Testis (tissue), 3 donors: ENCODE measurements around the gene YY1. TPM values are rescaled to one million over a fixed set of nuclear protein-coding genes. Genes with fewer than 3 reads are reported as not detected.
A peak's percentile ranks its signal among the peaks of the same experiment; 100 is the strongest.

Experiments
- DNase-seq: peaks from one replicate; pipeline ENCODE4 v3.0.0-alpha.2; 2019
- H3K27ac ChIP-seq, 2 donors: fragments of 200-600 bp; sonication (generic); one replicate each; pipeline ENCODE4 v1.5.1; 2019
- H3K27me3 ChIP-seq: fragments of 200-600 bp; sonication (generic); one replicate; pipeline ENCODE4 v1.5.1; 2019
- H3K36me3 ChIP-seq: fragments of 200-600 bp; sonication (generic); one replicate; pipeline ENCODE4 v1.5.1; 2017; ENCODE audit warnings: low read depth; ENCODE audit errors: missing control alignments
- H3K4me1 ChIP-seq: fragments of 200-600 bp; sonication (generic); one replicate; pipeline ENCODE4 v1.5.1; 2019
- H3K4me3 ChIP-seq, 2 donors: fragments of 200-600 bp; sonication (generic); one replicate each; pipeline ENCODE4 v1.5.1; 2017 to 2019
- H3K9me3 ChIP-seq: fragments of 200-600 bp; sonication (generic); one replicate; pipeline ENCODE4 v1.5.1; 2017
- POLR2A ChIP-seq: fragments of 450-650 bp; IDR thresholded peaks from one replicate; pipeline ENCODE4 v1.6.1; 2017; ENCODE audit warnings: antibody characterized with exemption, mild to moderate bottlenecking, moderate library complexity
- WGBS, 2 donors: methylation state at CpG; one replicate each; pipeline ENCODE4 v1.1.5; 2018; 5-methylcytosine and 5-hydroxymethylcytosine counted together
- intact Hi-C: fragments of 100-400 bp; cut with DNase I; formaldehyde crosslinking; loops from one replicate; pipeline ENCODE4 v1.15.1; 2023; ENCODE audit warnings: low total_unique reads
- polyA plus RNA-seq: library from polyadenylated mRNA; stranded (reverse); fragments of 350-450 nt; fragmentation: Illumina TruSeq; extraction: RNeasy Lipid Tissue Mini Kit (QIAGEN cat#74804); gene quantifications from one replicate; pipeline ENCODE4 v1.2.3, GENCODE V29; 2014; ENCODE audit warnings: low read depth, low replicate concordance; ENCODE audit not compliant: insufficient read depth
- total RNA-seq, 2 donors: library from RNA; depleted of rRNA; stranded (reverse); fragments of >200 nt; gene quantifications; one replicate each; pipeline ENCODE4 v1.2.3, GENCODE V29; 2016
- TF ChIP-seq, protein P1 (sequence below), 3 experiments: fragments of 450-650 bp in 2 of 3; fragments of 200-600 bp in 1 of 3; sonication (generic) in 1 of 3; IDR thresholded peaks; one replicate each; pipeline ENCODE4 v1.5.1; 2016 to 2019; ENCODE audit warnings: antibody characterized with exemption in 3 of 3, mild to moderate bottlenecking in 2 of 3, moderate library complexity in 1 of 3

Gene YY1
- total and polyA plus RNA-seq, 3 donors from 2014 or later: 58.1 to 74.2 (median 68.2) TPM

DNA sequence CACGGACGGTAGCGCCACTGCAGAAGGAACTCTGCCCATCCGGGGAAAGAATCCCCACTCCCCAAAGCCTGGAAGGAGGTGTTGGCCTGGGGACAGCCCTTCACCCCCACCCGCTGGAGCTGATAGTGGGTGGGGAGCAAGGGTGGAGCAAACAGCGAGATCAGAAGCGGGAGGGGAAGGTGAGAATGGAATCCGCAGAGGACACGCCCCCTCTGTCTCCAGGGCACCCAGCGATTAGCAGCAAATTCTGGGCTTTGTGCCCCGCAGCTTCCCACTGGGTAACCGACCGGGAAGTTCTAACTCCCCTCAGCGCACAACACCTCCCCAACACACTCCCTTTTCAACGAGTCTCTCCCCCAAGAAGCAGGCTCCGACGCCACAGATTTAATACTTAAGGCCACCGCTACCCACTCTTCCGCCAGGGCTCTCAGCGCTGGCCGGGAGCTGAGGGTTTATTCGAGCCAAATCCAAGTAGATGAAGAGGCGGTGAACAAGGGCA is 65.9 kb downstream of the YY1 start:
- H3K36me3 ChIP-seq: no peaks in the 10 kb centered on the region
- DNase-seq: peak; percentile 84
- TF ChIP-seq, protein P1, sequence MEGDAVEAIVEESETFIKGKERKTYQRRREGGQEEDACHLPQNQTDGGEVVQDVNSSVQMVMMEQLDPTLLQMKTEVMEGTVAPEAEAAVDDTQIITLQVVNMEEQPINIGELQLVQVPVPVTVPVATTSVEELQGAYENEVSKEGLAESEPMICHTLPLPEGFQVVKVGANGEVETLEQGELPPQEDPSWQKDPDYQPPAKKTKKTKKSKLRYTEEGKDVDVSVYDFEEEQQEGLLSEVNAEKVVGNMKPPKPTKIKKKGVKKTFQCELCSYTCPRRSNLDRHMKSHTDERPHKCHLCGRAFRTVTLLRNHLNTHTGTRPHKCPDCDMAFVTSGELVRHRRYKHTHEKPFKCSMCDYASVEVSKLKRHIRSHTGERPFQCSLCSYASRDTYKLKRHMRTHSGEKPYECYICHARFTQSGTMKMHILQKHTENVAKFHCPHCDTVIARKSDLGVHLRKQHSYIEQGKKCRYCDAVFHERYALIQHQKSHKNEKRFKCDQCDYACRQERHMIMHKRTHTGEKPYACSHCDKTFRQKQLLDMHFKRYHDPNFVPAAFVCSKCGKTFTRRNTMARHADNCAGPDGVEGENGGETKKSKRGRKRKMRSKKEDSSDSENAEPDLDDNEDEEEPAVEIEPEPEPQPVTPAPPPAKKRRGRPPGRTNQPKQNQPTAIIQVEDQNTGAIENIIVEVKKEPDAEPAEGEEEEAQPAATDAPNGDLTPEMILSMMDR (IDR thresholded peaks at IDR 0.05): no peak
- no peak for TF ChIP-seq POLR2A
- H3K4me1 ChIP-seq: peaks cover 25% of the 10 kb centered on the region
- H3K9me3 ChIP-seq: no peaks in the 10 kb centered on the region
- H3K27ac ChIP-seq: peak overlapping the region; percentile 67 to 90
- intact Hi-C loops: loop anchor here (10.0 kb wide), 1 partner anchor 70 kb away; the partner anchor contains the start of gene WDR25
- H3K4me3 ChIP-seq: peak overlapping the region; percentile 84
- H3K27me3 ChIP-seq: no peaks in the 10 kb centered on the region
- 5% methylated on average over 15 to 23 of the region's 23 CpGs for WGBS, 2 donors

DNA sequence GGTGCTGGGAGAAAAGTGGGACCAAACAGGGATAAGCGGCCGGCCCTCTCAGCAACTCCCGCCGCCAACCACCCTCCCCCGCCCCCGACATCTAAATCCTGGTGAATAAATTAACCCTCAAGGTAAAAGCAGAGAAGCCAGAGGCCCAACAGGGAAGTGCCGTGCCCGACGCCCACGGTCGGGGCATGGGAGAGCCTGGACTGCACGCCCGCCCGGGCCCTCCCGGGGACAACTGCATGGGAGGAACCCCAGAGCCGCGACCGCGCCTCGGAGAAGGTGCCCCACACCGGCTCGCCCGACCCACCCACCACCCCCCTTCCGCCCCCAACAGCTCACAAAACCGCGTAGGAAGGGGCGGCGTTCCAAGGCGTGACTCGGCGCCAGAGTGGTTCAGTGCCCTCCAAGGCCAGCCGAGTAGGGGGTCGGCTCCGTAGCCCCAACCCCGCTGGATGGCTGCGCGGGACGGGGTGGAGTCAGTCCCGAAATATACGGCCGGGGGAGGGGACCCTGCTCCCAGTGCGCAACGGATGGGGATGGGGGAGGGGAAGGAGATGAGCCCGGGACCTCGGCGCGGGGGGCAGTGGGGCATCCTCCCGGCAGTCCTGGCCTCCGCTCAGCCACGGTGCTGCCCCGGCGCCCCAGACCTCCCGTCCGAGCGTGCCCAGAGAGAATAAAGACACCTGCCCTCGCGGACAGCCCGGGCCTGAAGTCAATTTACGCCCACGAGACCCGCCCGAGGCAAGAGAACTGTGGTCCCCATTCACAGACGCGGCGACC is 66.6 kb downstream of the YY1 start:
- intact Hi-C loops: loop anchor here (10.0 kb wide), 1 partner anchor 69 kb away; the partner anchor contains the start of gene WDR25
- peak overlapping the region; percentile 84 for H3K4me3 ChIP-seq
- 0% methylated on average over 6 to 65 of the region's 65 CpGs for WGBS, 2 donors
- no peak for DNase-seq
- H3K27ac ChIP-seq: peak overlapping the region; percentile 67 to 90
- no peaks in the 10 kb centered on the region for H3K36me3 ChIP-seq
- TF ChIP-seq, protein P1 (IDR thresholded peaks at IDR 0.05): no peak
- TF ChIP-seq POLR2A: no peak
- H3K4me1 ChIP-seq: peaks cover 25% of the 10 kb centered on the region
- no peaks in the 10 kb centered on the region for H3K9me3 ChIP-seq
- H3K27me3 ChIP-seq: no peaks in the 10 kb centered on the region

DNA sequence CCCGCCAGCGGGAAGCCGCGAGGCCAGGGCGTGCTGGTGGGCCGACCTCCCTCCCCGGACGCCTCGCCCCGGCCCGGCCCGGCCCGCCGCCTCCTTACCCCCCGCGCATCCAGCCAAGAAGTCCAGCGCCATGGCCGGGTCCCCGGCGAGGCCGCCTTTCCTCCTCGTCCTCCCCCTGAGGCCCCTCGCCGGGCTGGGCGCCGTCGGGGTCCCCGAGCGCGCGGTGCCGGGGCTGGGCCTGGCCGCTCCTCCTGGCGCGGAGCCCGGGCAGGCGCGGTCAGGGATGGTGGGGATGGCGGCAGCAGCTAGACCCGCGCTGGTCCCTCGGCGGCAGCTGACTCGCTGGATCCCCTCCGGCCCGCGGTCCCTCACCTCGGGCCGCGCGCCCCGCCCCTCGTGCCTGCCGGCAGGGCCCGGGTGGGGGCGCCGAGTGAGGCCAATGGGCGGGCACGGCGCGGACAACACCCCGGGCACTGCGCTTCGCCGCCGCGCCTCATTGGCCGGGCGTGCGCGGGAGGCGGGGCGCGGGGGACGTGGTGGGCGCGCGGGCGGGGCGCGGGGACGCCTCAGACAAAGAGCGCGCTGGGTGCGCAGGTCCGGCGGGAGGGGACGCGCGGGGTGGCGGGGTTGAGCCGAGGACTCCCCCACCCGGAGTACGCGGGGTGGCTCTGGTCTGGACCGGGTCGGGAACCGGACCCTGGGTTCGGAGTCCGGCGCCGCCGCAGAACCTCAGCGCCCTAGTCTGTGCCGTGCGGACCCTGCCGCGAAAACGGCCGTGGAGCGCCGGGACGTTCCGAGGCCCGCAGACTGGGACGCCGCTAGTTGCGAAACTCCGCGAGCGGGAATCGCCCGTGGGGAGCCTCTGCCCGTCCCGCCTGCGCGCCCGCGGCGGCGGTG is 67.4 kb downstream of the YY1 start, which contains the start of gene SLC25A29:
Gene SLC25A29, minus strand, starts transcription at position 344 of the 897 bp plus-strand sequence. Its CDS starts 212 bp downstream, at position 132.
- peak; percentile 93 for DNase-seq
- no peaks in the 10 kb centered on the region for H3K9me3 ChIP-seq
- peak within 1 kb of the TSS; percentile 84 for H3K4me3 ChIP-seq
- intact Hi-C loops: loop anchor here (10.0 kb wide), 1 partner anchor 68 kb away; the partner anchor contains the start of gene WDR25
- peaks cover 25% of the 10 kb centered on the region for H3K4me1 ChIP-seq
- WGBS, 2 donors: 0 to 2% methylated on average over 14 to 96 of the region's 131 CpGs
- TF ChIP-seq, protein P1 (IDR thresholded peaks at IDR 0.05): no peak
- no peak for TF ChIP-seq POLR2A
- peak within 1 kb of the TSS; percentile 80 to 94 for H3K27ac ChIP-seq
- H3K27me3 ChIP-seq: no peaks in the 10 kb centered on the region
- H3K36me3 ChIP-seq: no peaks in the 10 kb centered on the region

DNA sequence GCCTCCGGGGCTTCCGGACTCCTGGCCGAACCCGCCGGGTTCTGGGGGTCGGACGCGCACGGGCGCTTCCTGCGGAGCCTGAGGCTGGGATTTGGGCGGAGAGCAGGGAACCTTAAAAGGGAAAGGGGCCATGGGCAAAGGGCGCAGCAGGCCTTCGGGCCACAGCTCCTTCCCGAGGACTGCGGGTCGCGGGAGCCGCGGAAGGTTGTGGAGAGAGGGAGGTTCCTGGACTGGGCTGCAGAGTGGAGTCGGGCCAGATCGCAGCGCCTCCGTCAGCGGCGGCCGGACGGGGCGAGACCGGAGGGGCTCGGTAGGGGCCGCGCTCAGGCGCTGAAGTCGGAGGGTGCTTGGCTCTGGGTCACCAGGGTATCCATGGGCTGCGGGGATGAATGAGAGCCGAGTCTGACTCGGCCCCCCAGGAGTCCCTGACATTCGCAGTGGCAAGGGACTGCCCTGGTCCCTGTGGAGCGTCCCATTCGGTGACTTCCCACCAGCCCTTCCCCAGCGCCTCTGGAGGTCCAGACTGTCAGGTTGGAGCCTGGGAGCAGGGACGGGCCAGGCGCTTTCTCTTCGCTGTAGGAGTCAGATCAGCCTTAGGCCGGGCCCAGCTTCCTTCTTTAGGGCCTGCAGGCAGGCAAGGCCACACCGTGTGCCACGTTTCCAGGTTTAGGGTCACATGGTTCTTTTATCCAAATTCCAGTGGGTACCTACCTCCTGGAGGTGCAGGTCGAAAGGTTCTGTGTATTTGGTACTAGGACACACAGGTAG is 68.2 kb downstream of the YY1 start:
- 9 to 27% methylated on average over 9 to 44 of the region's 49 CpGs for WGBS, 2 donors

More for the DNA sequence above, 68.2 kb downstream of the YY1 start:
- TF ChIP-seq, protein P1 (IDR thresholded peaks at IDR 0.05): no peak
- peak overlapping the region; percentile 80 to 94 for H3K27ac ChIP-seq
- H3K36me3 ChIP-seq: no peaks in the 10 kb centered on the region
- intact Hi-C loops: loop anchor here (10.0 kb wide), 1 partner anchor 68 kb away; the partner anchor contains the start of gene WDR25
- H3K9me3 ChIP-seq: no peaks in the 10 kb centered on the region
- peak overlapping the region; percentile 84 for H3K4me3 ChIP-seq
- peaks cover 25% of the 10 kb centered on the region for H3K4me1 ChIP-seq
- H3K27me3 ChIP-seq: no peaks in the 10 kb centered on the region
- no peak for DNase-seq
